H1 (cell line): ENCODE data around the gene INPP4B. TPM values are rescaled to one million over a fixed set of nuclear protein-coding genes. Genes with fewer than 3 reads are reported as not detected.

ENCODE experiments used
- CTCF ChIA-PET: fragments of 300-600 bp; sonication (Branson Sonifier 250); formaldehyde crosslinking; loops from one replicate; lab custom pipeline; 2021; ENCODE audit not compliant: partially characterized antibody; lab: Charles Lee
- POLR2A ChIA-PET: fragments of 300-600 bp; sonication (Branson Sonifier 250); formaldehyde crosslinking; loops from one replicate; lab custom pipeline; 2021; ENCODE audit warnings: inconsistent platforms; ENCODE audit not compliant: partially characterized antibody; lab: Charles Lee
- DNase-seq, 2 experiments: peaks; one replicate each; pipeline versions ENCODE4 v3.0.0 to v3.0.0-alpha.2; 2010 to 2022; ENCODE audit warnings: low spot score in 2 of 2, low read depth in 1 of 2, mixed read lengths in 1 of 2
- FAIRE-seq: peaks from 2 replicates; lab custom pipeline; 2011; peaks lifted over from hg19 to GRCh38; lab: Jason Lieb, UNC
- H2AFZ ChIP-seq: 2 replicates; pipeline ENCODE4 v1.8.1; 2012; ENCODE audit warnings: low read length, inconsistent platforms
- H2AK5ac ChIP-seq: 2 replicates; pipeline ENCODE4 v1.6.1; 2013; ENCODE audit warnings: low read depth, low read length
- H2BK120ac ChIP-seq: replicated peaks from 2 replicates; pipeline ENCODE3; 2013; ENCODE audit warnings: low read depth, low read length, inconsistent platforms
- H2BK12ac ChIP-seq: 2 replicates; pipeline ENCODE4 v1.6.1; 2013; ENCODE audit warnings: low read depth, low read length
- H2BK15ac ChIP-seq: 2 replicates; pipeline ENCODE4 v1.6.1; 2013; ENCODE audit warnings: low read length
- H2BK20ac ChIP-seq: 2 replicates; pipeline ENCODE4 v1.6.1; 2013; ENCODE audit warnings: low read length
- H2BK5ac ChIP-seq: 2 replicates; pipeline ENCODE4 v1.6.1; 2013; ENCODE audit warnings: low read depth, low read length
- H3K14ac ChIP-seq: 2 replicates; pipeline ENCODE4 v1.6.1; 2013; ENCODE audit warnings: inconsistent platforms; ENCODE audit not compliant: insufficient read length
- H3K18ac ChIP-seq: 2 replicates; pipeline ENCODE4 v1.6.1; 2013; ENCODE audit warnings: low read length; ENCODE audit errors: extremely low read depth
- H3K23ac ChIP-seq: 2 replicates; pipeline ENCODE4 v1.6.1; 2013; ENCODE audit warnings: inconsistent platforms; ENCODE audit not compliant: insufficient read length
- H3K23me2 ChIP-seq: 2 replicates; pipeline ENCODE4 v1.6.1; 2013; ENCODE audit warnings: low read depth, low read length
- H3K27ac ChIP-seq: 2 replicates; pipeline ENCODE4 v1.6.1; 2011; ENCODE audit warnings: low read depth, low read length, inconsistent platforms
- H3K27me3 ChIP-seq, 4 experiments: replicated peaks in 1 of 4; 1 replicate in 1 of 4; 2 replicates in 3 of 4; pipeline versions ENCODE4 v1.6.1 to v1.8.1; 2011 to 2013; ENCODE audit warnings: low read length in 3 of 4, mild to moderate bottlenecking in 3 of 4, inconsistent platforms in 2 of 4, mixed read lengths in 2 of 4, moderate library complexity in 1 of 4; ENCODE audit not compliant: control insufficient read depth in 3 of 4, insufficient read depth in 3 of 4; ENCODE audit errors: extremely low read depth in 1 of 4
- H3K36me3 ChIP-seq, 4 experiments: 2 replicates each; pipeline versions ENCODE4 v1.6.1 to v1.8.1; 2011 to 2013; ENCODE audit warnings: mild to moderate bottlenecking in 4 of 4, low read length in 3 of 4, moderate library complexity in 2 of 4, control low read depth in 1 of 4, inconsistent platforms in 1 of 4; ENCODE audit not compliant: insufficient read depth in 4 of 4, control insufficient read depth in 2 of 4
- H3K4ac ChIP-seq: replicated peaks from 2 replicates; pipeline ENCODE3; 2013; ENCODE audit warnings: low read length, low read depth, mixed read lengths, inconsistent platforms; ENCODE audit not compliant: insufficient read length
- H3K4me1 ChIP-seq, 4 experiments: replicated peaks in 1 of 4; 1 replicate in 1 of 4; 2 replicates in 3 of 4; pipeline versions ENCODE4 v1.6.1 to v1.8.1; 2011 to 2013; ENCODE audit warnings: low read length in 3 of 4, inconsistent platforms in 2 of 4, mixed read lengths in 1 of 4; ENCODE audit not compliant: insufficient read depth in 4 of 4, control insufficient read depth in 3 of 4
- H3K4me2 ChIP-seq, 2 experiments: 2 replicates each; pipeline versions ENCODE4 v1.6.1 to v1.8.1; 2011 to 2013; ENCODE audit warnings: low read depth in 2 of 2, low read length in 2 of 2, control low read depth in 1 of 2, inconsistent platforms in 1 of 2, mild to moderate bottlenecking in 1 of 2; ENCODE audit not compliant: insufficient read depth in 1 of 2
- H3K4me3 ChIP-seq, 4 experiments: fragments of 200-600, 300-600 bp in 1 of 4; sonication (generic), shearing (Covaris generic), sonication (Bioruptor Twin) in 1 of 4; 2 replicates each; pipeline versions ENCODE4 v1.5.1 to v1.8.1; 2011 to 2016; ENCODE audit warnings: low read length in 4 of 4, low read depth in 3 of 4, control low read depth in 2 of 4, inconsistent platforms in 2 of 4, mild to moderate bottlenecking in 2 of 4, mixed read lengths in 1 of 4, moderate library complexity in 1 of 4; ENCODE audit not compliant: insufficient read depth in 2 of 4; ENCODE audit errors: extremely low read depth in 1 of 4
- H3K56ac ChIP-seq: replicated peaks from 2 replicates; pipeline ENCODE3; 2013; ENCODE audit warnings: low read depth, mild to moderate bottlenecking, mixed read lengths, low read length, inconsistent platforms; ENCODE audit not compliant: insufficient read length
- H3K79me1 ChIP-seq: 2 replicates; pipeline ENCODE4 v1.6.1; 2013; ENCODE audit warnings: low read depth, low read length, control low read depth
- H3K79me2 ChIP-seq, 2 experiments: 2 replicates each; pipeline versions ENCODE4 v1.6.1 to v1.8.1; 2012 to 2013; ENCODE audit warnings: low read length in 2 of 2, mild to moderate bottlenecking in 2 of 2, inconsistent platforms in 1 of 2; ENCODE audit not compliant: insufficient read depth in 2 of 2, control insufficient read depth in 1 of 2
- H3K9ac ChIP-seq, 4 experiments: replicated peaks in 1 of 4; 1 replicate in 1 of 4; 2 replicates in 3 of 4; pipeline versions ENCODE4 v1.6.1 to v1.8.1; 2011 to 2013; ENCODE audit warnings: low read depth in 3 of 4, low read length in 3 of 4, control low read depth in 2 of 4, mild to moderate bottlenecking in 2 of 4, moderate library complexity in 2 of 4, inconsistent platforms in 1 of 4; ENCODE audit errors: extremely low read depth in 1 of 4
- H3K9me3 ChIP-seq, 2 experiments: 2 replicates each; pipeline versions ENCODE4 v1.6.1 to v1.8.1; 2012 to 2013; ENCODE audit warnings: mild to moderate bottlenecking in 2 of 2, moderate library complexity in 2 of 2, control low read depth in 1 of 2, inconsistent platforms in 1 of 2, low read depth in 1 of 2, low read length in 1 of 2, mixed read lengths in 1 of 2; ENCODE audit not compliant: insufficient read depth in 2 of 2
- H4K20me1 ChIP-seq, 2 experiments: replicated peaks in 1 of 2; 2 replicates each; pipeline versions ENCODE3 to v1.8.1; 2011 to 2013; ENCODE audit warnings: inconsistent platforms in 2 of 2, low read length in 2 of 2, mild to moderate bottlenecking in 1 of 2; ENCODE audit not compliant: insufficient read depth in 2 of 2, control insufficient read depth in 1 of 2
- H4K5ac ChIP-seq: 2 replicates; pipeline ENCODE4 v1.6.1; 2013; ENCODE audit warnings: low read length, low read depth, mixed read lengths, inconsistent platforms; ENCODE audit not compliant: insufficient read length
- H4K8ac ChIP-seq: 2 replicates; pipeline ENCODE4 v1.8.0; 2013; ENCODE audit warnings: mild to moderate bottlenecking, moderate library complexity, low read length, inconsistent platforms; ENCODE audit not compliant: insufficient read depth; ENCODE audit errors: extremely low read depth
- H4K91ac ChIP-seq: replicated peaks from 2 replicates; pipeline ENCODE3; 2013; ENCODE audit warnings: low read length, mixed read lengths, inconsistent platforms; ENCODE audit not compliant: insufficient read length
- FOSL1 ChIP-seq: IDR thresholded peaks from 2 replicates; pipeline ENCODE4 v1.6.1; 2011; ENCODE audit warnings: mild to moderate bottlenecking, low read depth, low read length, moderate library complexity; ENCODE audit not compliant: insufficient read depth
- KDM4A ChIP-seq: IDR thresholded peaks from one replicate; pipeline ENCODE4 v1.7.1; 2012; ENCODE audit warnings: low read depth, mild to moderate bottlenecking, moderate library complexity, low read length, inconsistent platforms; ENCODE audit not compliant: severe bottlenecking
- POLR2A ChIP-seq, 2 experiments: IDR thresholded peaks; 1 replicate in 1 of 2; 2 replicates in 1 of 2; pipeline ENCODE4 v1.6.1; 2011; ENCODE audit warnings: low read depth in 2 of 2, low read length in 2 of 2, mild to moderate bottlenecking in 2 of 2; ENCODE audit errors: control extremely low read depth in 1 of 2
- POLR2AphosphoS5 ChIP-seq: IDR thresholded peaks from 2 replicates; pipeline ENCODE4 v1.6.1; 2011; ENCODE audit warnings: low read depth, low read length
- RBBP5 ChIP-seq: IDR thresholded peaks from 2 replicates; pipeline ENCODE4 v1.7.1; 2012; ENCODE audit warnings: low read depth, mild to moderate bottlenecking, inconsistent platforms, low read length, moderate library complexity, borderline replicate concordance
- TBP ChIP-seq: IDR thresholded peaks from 2 replicates; pipeline ENCODE4 v1.6.1; 2011; ENCODE audit warnings: low read depth, low read length, improper control_type of control experiment
- WGBS, 2 experiments: shearing (Covaris generic) in 1 of 2; methylation state at CpG; one replicate each; pipeline versions ENCODE4 v1.1.6 to v1.1.7; 2013 to 2015; ENCODE audit warnings: low lambda C conversion rate in 2 of 2, mixed read lengths in 2 of 2, inconsistent platforms in 1 of 2, low coverage in 1 of 2, missing lambda C conversion rate in 1 of 2; ENCODE audit not compliant: insufficient replicate concordance in 2 of 2, insufficient coverage in 1 of 2, insufficient read length in 1 of 2; ENCODE audit errors: extremely low coverage in 1 of 2, missing lambda C conversion rate in 1 of 2; 5-methylcytosine and 5-hydroxymethylcytosine counted together
- polyA plus RNA-seq, 7 experiments: library from polyadenylated mRNA; depleted of rRNA in 3 of 7; stranded (reverse) in 5 of 7; unstranded in 2 of 7; fragments of >200 nt in 5 of 7; fragments of 200-250 nt in 2 of 7; gene quantifications; 1 replicate in 5 of 7; 2 replicates in 1 of 7; 4 replicates in 1 of 7; pipeline versions ENCODE4 v1.2.1 to v1.2.3, GENCODE V29; 2011 to 2013; ENCODE audit warnings: missing spikeins in 2 of 7, mixed read lengths in 2 of 7
- total RNA-seq: library from RNA; stranded (reverse); fragmentation: NEBNext Ultra II Directional; extraction: Animal tissue kit (Norgen Biotek cat#: 25700); gene quantifications from 2 replicates; pipeline ENCODE4 v1.2.1, GENCODE V29; 2021
- TF ChIP-seq, protein P1 (sequence below): IDR thresholded peaks from 2 replicates; pipeline ENCODE4 v1.6.1; 2012; ENCODE audit warnings: low read length, inconsistent platforms

Gene INPP4B
- total and polyA plus RNA-seq, 2 of the 8 experiments (the other 6 are each of a cell fraction or from before 2014, with no cell fraction given) = 0.11 to 0.54 TPM

GRCh38 chr4:142081025-142081424 lies 765.1 kb downstream of the INPP4B start:
- H3K27ac ChIP-seq = no peak overlapping the region
- H3K9ac ChIP-seq = no peak overlapping the region
- H3K23ac ChIP-seq = no peak overlapping the region
- TF ChIP-seq POLR2A (IDR thresholded peaks at IDR 0.05; ENCODE audit: control extremely low read depth in 1 of 2, low read depth in 2 of 2, low read length in 2 of 2) (no peak), RBBP5 (no peak), KDM4A (no peak), TBP (no peak), POLR2AphosphoS5 (no peak), FOSL1 (no peak)
- TF ChIP-seq, protein P1, sequence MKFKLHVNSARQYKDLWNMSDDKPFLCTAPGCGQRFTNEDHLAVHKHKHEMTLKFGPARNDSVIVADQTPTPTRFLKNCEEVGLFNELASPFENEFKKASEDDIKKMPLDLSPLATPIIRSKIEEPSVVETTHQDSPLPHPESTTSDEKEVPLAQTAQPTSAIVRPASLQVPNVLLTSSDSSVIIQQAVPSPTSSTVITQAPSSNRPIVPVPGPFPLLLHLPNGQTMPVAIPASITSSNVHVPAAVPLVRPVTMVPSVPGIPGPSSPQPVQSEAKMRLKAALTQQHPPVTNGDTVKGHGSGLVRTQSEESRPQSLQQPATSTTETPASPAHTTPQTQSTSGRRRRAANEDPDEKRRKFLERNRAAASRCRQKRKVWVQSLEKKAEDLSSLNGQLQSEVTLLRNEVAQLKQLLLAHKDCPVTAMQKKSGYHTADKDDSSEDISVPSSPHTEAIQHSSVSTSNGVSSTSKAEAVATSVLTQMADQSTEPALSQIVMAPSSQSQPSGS = no peak
- no peak overlapping the region for H4K5ac ChIP-seq
- no peak overlapping the region for H2AK5ac ChIP-seq
- H3K56ac ChIP-seq = no peak overlapping the region
- WGBS, 2 experiments = 95% methylated on average over 4 of the region's 4 CpGs; no CpG with 5 or more reads in 1 of the 2 experiments
- H4K8ac ChIP-seq = no peak overlapping the region
- H3K23me2 ChIP-seq = no peaks in the 10 kb centered on the region
- H3K4me2 ChIP-seq = no peak overlapping the region
- H3K79me1 ChIP-seq = no peaks in the 10 kb centered on the region
- no peak overlapping the region for H3K14ac ChIP-seq
- no peak overlapping the region for H2BK12ac ChIP-seq
- FAIRE-seq (no peak), DNase-seq (no peak)
- H4K20me1 ChIP-seq = no peaks in the 10 kb centered on the region
- POLR2A ChIA-PET = no interaction called here
- no peak overlapping the region for H4K91ac ChIP-seq
- H3K79me2 ChIP-seq = no peaks in the 10 kb centered on the region
- H2BK120ac ChIP-seq = no peak overlapping the region
- no peak overlapping the region for H2BK20ac ChIP-seq
- H3K4me1 ChIP-seq = no peaks in the 10 kb centered on the region
- H3K4ac ChIP-seq = no peak overlapping the region
- 0 out of 2 replicates have a peak overlapping the region, but pooled peaks have one; percentile 7 for H2AFZ ChIP-seq
- no peaks in the 10 kb centered on the region for H3K27me3 ChIP-seq
- no peak overlapping the region for H2BK5ac ChIP-seq
- H3K18ac ChIP-seq = no peak overlapping the region
- H3K4me3 ChIP-seq = no peak overlapping the region
- no peak overlapping the region for H2BK15ac ChIP-seq
- H3K9me3 ChIP-seq = no peaks in the 10 kb centered on the region
- H3K36me3 ChIP-seq = no peaks in the 10 kb centered on the region
- CTCF ChIA-PET = no interaction called here
